ENCODE results near the gene MAMSTR. TPM values are rescaled to one million over a fixed set of nuclear protein-coding genes. Genes with fewer than 3 reads are reported as not detected.
A peak's percentile ranks its signal among the peaks of the same experiment; 100 is the strongest.

MAMSTR gene
- total RNA-seq, 2 donors from 2014 or later = 1.1 to 1.7 TPM

GRCh38 chr19:48716562-48717291 is 2.8 kb downstream of the MAMSTR start:
- H3K4me3 Mint-ChIP-seq = no peak overlapping the region
- no peak overlapping the region for H3K27ac Mint-ChIP-seq
- H3K36me3 Mint-ChIP-seq (ENCODE audit: low read depth) = no peaks in the 10 kb centered on the region
- no peaks in the 10 kb centered on the region for H3K27me3 Mint-ChIP-seq
- peaks cover 8% of the 10 kb centered on the region for H3K4me1 Mint-ChIP-seq
- no peak for ATAC-seq (replicated peaks)
- H3K9me3 Mint-ChIP-seq = no peaks in the 10 kb centered on the region

GRCh38 chr19:48715681-48716171 is 3.8 kb downstream of the MAMSTR start:
- Mint-ChIP-seq H3K4me3 (peak overlapping the region; percentile 90), H3K9me3 (no peaks in the 10 kb centered on the region), H3K4me1 (peaks cover 5% of the 10 kb centered on the region), H3K27ac (no peak overlapping the region), H3K36me3 (ENCODE audit: low read depth) (no peaks in the 10 kb centered on the region), H3K27me3 (no peaks in the 10 kb centered on the region)
- ATAC-seq (replicated peaks) = no peak

DNA sequence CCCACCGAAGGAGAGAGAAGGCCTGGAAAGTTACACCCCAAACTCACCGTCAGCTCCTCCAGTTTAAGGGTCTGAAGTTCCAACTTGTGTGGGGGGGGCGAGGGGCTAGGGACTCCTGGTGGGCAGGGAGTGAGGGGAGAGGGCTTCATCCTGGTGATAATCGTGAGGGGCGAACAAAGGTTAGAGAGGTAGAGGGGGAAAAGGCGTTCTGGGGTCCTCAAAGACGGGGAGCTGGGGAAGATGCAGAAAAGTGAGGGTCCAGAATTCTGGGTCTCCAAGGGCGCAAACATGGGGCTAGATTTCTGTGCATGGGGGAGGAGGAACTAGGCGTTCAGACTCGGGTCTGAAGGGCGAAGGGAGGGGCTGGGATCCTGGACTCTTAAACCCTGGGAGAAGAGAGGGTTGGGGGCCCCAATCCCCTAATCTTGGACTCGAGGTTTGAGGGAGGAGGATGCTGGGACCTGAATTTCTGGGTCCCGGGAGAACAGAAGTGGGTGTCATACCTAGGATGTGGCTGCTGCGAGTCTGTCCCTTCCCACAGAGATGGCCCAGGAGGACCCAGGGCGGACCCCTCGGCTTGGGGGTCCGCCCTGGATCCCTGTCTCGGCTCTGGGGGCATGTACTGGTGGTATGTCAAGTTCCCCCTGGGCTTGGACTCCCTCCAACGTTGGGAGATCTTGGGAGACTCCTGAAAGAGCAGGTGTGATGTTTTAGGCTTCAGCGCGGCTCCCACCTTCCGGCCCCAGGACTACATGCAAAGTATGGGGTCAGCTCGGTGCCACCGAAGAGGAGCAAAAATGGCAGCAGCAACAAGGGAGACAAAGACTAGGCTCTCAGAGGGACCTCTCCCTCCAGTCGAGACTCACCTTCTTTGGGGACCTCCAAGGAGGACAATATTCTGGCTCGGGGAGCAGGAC is 4.5 kb downstream of the MAMSTR start:
- peak overlapping the region; percentile 90 for H3K4me3 Mint-ChIP-seq
- H3K4me1 Mint-ChIP-seq = no peaks in the 10 kb centered on the region
- no peaks in the 10 kb centered on the region for H3K9me3 Mint-ChIP-seq
- no peak for ATAC-seq (replicated peaks)
- H3K27ac Mint-ChIP-seq = peak overlapping the region; percentile 83
- H3K36me3 Mint-ChIP-seq (ENCODE audit: low read depth) = no peaks in the 10 kb centered on the region
- no peaks in the 10 kb centered on the region for H3K27me3 Mint-ChIP-seq

- no peaks in the 10 kb centered on the region for H3K9me3 Mint-ChIP-seq
- H3K36me3 Mint-ChIP-seq (ENCODE audit: low read depth) = no peaks in the 10 kb centered on the region
- ATAC-seq (replicated peaks) = peak; percentile 92
- no peaks in the 10 kb centered on the region for H3K4me1 Mint-ChIP-seq
- peak overlapping the region; percentile 90 for H3K4me3 Mint-ChIP-seq
- no peaks in the 10 kb centered on the region for H3K27me3 Mint-ChIP-seq
- H3K27ac Mint-ChIP-seq = peak overlapping the region; percentile 83
Observed at GRCh38 chr19:48713864-48714755, 5.4 kb downstream of the MAMSTR start.

- peak overlapping the region; percentile 83 for H3K27ac Mint-ChIP-seq
- H3K4me3 Mint-ChIP-seq = peak overlapping the region; percentile 90
- H3K9me3 Mint-ChIP-seq = no peaks in the 10 kb centered on the region
- H3K36me3 Mint-ChIP-seq (ENCODE audit: low read depth) = no peaks in the 10 kb centered on the region
- H3K4me1 Mint-ChIP-seq = no peaks in the 10 kb centered on the region
- ATAC-seq (replicated peaks) = no peak
- H3K27me3 Mint-ChIP-seq = no peaks in the 10 kb centered on the region
Observed at GRCh38 chr19:48713041-48713863, 6.3 kb downstream of the MAMSTR start.

DNA sequence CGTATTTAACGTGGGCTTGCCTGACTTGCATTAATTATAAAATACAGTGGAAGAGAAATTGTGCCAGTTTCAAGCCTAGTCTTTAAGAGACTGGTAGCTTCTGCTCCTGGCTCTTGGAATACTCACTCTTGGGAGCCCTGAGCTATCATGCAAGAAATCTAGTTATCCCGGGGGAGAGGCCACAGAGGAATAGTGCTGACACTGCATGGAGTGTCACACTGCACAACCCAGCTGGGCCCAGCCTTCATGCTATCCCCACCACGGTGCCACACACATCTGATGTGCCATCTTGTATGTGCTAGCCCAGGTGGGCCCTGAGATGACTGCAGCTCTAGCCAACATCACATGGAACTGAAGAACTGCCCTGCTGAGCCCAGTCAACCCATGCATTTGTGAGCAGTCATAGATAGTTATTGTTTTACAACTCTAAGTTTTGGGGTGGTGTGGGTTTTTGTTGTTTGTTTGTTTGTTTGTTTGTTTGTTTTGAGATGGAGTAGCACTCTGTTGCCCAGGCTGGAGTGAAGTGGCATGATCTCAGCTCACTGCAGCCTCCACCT is 8.3 kb downstream of the MAMSTR start:
- Mint-ChIP-seq H3K36me3 (ENCODE audit: low read depth) (peaks cover 6% of the 10 kb centered on the region), H3K4me1 (no peaks in the 10 kb centered on the region), H3K27ac (no peak overlapping the region), H3K9me3 (no peaks in the 10 kb centered on the region), H3K4me3 (no peak overlapping the region), H3K27me3 (no peaks in the 10 kb centered on the region)
- ATAC-seq (replicated peaks) = no peak

DNA sequence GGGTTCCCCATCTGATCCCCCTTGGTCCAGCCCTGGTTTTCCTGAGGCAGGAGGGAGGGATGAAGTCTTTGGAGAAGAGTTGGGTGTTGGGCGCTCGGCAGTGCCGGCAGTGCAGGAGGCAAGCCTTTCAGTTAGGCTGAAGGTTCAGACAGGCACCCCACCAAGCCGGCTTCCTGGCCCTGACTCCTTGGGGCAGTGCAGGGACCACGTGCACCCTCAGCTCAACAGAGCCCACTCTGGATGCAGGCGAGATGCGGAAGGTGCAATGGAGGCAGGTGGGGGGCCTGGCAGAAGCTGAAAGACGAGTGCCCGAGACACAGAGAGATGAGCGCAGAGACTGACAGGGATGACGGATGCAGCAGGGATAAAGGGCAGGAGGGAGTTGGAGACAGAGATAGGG is 11.1 kb downstream of the MAMSTR start:
- Mint-ChIP-seq H3K4me3 (no peak overlapping the region), H3K36me3 (ENCODE audit: low read depth) (peaks cover 6% of the 10 kb centered on the region), H3K4me1 (no peaks in the 10 kb centered on the region), H3K27me3 (no peaks in the 10 kb centered on the region), H3K9me3 (no peaks in the 10 kb centered on the region), H3K27ac (no peak overlapping the region)
- ATAC-seq (replicated peaks) = no peak

DNA sequence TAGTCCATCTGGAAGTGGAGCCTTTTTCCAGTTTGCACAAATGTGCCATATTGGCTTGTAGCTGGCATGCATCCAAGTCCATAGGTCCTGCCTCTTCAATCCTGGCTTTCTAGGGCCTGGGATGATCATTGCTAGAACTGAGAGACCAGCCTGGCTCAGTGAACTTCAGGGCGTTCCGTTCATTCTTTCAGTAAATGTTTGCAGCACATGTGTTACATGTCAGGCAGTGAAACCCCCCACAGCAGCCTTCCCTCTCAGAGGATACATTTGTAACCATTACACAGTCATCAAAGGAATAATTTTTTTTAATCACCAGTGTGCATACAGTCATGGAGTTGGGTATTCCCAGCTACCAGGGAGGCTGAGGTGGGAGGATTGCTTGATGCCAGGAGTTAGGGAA is 14.1 kb downstream of the MAMSTR start:
- Mint-ChIP-seq H3K4me3 (no peak overlapping the region), H3K4me1 (no peaks in the 10 kb centered on the region), H3K36me3 (ENCODE audit: low read depth) (peaks cover 13% of the 10 kb centered on the region), H3K27ac (no peak overlapping the region), H3K27me3 (no peaks in the 10 kb centered on the region), H3K9me3 (no peaks in the 10 kb centered on the region)
- ATAC-seq (replicated peaks) = no peak

- H3K27ac Mint-ChIP-seq = no peak overlapping the region
- H3K36me3 Mint-ChIP-seq (ENCODE audit: low read depth) = peaks cover 13% of the 10 kb centered on the region
- H3K9me3 Mint-ChIP-seq = no peaks in the 10 kb centered on the region
- no peaks in the 10 kb centered on the region for H3K27me3 Mint-ChIP-seq
- no peaks in the 10 kb centered on the region for H3K4me1 Mint-ChIP-seq
- H3K4me3 Mint-ChIP-seq = no peak overlapping the region
- no peak for ATAC-seq (replicated peaks)
Observed at GRCh38 chr19:48703316-48703715, 16.2 kb downstream of the MAMSTR start.

- H3K27me3 Mint-ChIP-seq = no peaks in the 10 kb centered on the region
Observed at GRCh38 chr19:48702701-48703100, 16.8 kb downstream of the MAMSTR start.

GRCh38 chr19:48698046-48698445 is 21.5 kb downstream of the MAMSTR start:
- Mint-ChIP-seq H3K4me3 (no peak overlapping the region), H3K9me3 (no peaks in the 10 kb centered on the region)
- ATAC-seq (replicated peaks) = no peak

More at GRCh38 chr19:48702701-48703100, 16.8 kb downstream of the MAMSTR start:
- no peak overlapping the region for H3K27ac Mint-ChIP-seq
- no peaks in the 10 kb centered on the region for H3K9me3 Mint-ChIP-seq
- no peak for ATAC-seq (replicated peaks)
- H3K36me3 Mint-ChIP-seq (ENCODE audit: low read depth) = peaks cover 13% of the 10 kb centered on the region
- no peak overlapping the region for H3K4me3 Mint-ChIP-seq
- H3K4me1 Mint-ChIP-seq = no peaks in the 10 kb centered on the region

GRCh38 chr19:48696353-48697010 is 23.0 kb downstream of the MAMSTR start:
- Mint-ChIP-seq H3K9me3 (no peaks in the 10 kb centered on the region), H3K4me1 (no peaks in the 10 kb centered on the region), H3K36me3 (ENCODE audit: low read depth) (no peaks in the 10 kb centered on the region), H3K27ac (peak overlapping the region; percentile 20), H3K27me3 (peaks cover 6% of the 10 kb centered on the region), H3K4me3 (peak overlapping the region; percentile 44)
- no peak for ATAC-seq (replicated peaks)

More at GRCh38 chr19:48698046-48698445, 21.5 kb downstream of the MAMSTR start:
- H3K27me3 Mint-ChIP-seq = peaks cover 6% of the 10 kb centered on the region
- no peaks in the 10 kb centered on the region for H3K4me1 Mint-ChIP-seq
- peaks cover 7% of the 10 kb centered on the region for H3K36me3 Mint-ChIP-seq (ENCODE audit: low read depth)
- H3K27ac Mint-ChIP-seq = no peak overlapping the region
